Activated CD4-positive, alpha-beta T cell treated with anti-CD3 and anti-CD28 coated beads, Interleukin-2, amount 50 U/mL, for 16 hours (primary cell): Measurements from ENCODE around the gene EYA3.
A peak's percentile ranks its signal among the peaks of the same experiment; 100 is the strongest.

ENCODE experiments used
- DNase-seq: peaks from one replicate; pipeline ENCODE4 v3.0.0-alpha.2; 2020

The EYA3 gene

GRCh38 chr1:27935721-27936120 lies 152.7 kb downstream of the EYA3 start:
- no peak for DNase-seq

- DNase-seq = no peak
Observed at GRCh38 chr1:27934818-27935549, 153.4 kb downstream of the EYA3 start, which contains the start of gene SMPDL3B. Gene SMPDL3B, plus strand, starts transcription at chr1:27935000. Its CDS starts 184 bp downstream, at chr1:27935184.

GRCh38 chr1:27931759-27932158 lies 156.7 kb downstream of the EYA3 start:
- no peak for DNase-seq

- DNase-seq = no peak
Observed at GRCh38 chr1:27931184-27931583, 157.2 kb downstream of the EYA3 start.

GRCh38 chr1:27928216-27928954 lies 160.0 kb downstream of the EYA3 start:
- peak; percentile 12 for DNase-seq

GRCh38 chr1:27922272-27922671 lies 166.1 kb downstream of the EYA3 start:
- no peak for DNase-seq
